GM19372 (cell line): Measurements from ENCODE around the gene DISC1.

ENCODE experiments used
- ATAC-seq: cut with Tn5 transposase; IDR thresholded peaks from one replicate; pipeline ENCODE4 v1.9.1; 2021; ENCODE audit warnings: mild to moderate bottlenecking, low read depth, moderate library complexity; ENCODE audit not compliant: unreplicated experiment

DISC1 gene

DNA sequence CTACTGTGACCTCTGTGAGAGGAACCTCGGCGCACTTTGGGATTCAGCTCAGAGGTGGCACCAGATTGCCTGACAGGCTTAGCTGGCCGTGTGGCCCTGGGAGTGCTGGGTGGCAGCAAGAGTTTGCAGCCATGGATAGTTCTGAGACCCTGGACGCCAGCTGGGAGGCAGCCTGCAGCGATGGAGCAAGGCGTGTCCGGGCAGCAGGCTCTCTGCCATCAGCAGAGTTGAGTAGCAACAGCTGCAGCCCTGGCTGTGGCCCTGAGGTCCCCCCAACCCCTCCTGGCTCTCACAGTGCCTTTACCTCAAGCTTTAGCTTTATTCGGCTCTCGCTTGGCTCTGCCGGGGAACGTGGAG is 67.5 kb downstream of the DISC1 start:
- no peak for ATAC-seq

DNA sequence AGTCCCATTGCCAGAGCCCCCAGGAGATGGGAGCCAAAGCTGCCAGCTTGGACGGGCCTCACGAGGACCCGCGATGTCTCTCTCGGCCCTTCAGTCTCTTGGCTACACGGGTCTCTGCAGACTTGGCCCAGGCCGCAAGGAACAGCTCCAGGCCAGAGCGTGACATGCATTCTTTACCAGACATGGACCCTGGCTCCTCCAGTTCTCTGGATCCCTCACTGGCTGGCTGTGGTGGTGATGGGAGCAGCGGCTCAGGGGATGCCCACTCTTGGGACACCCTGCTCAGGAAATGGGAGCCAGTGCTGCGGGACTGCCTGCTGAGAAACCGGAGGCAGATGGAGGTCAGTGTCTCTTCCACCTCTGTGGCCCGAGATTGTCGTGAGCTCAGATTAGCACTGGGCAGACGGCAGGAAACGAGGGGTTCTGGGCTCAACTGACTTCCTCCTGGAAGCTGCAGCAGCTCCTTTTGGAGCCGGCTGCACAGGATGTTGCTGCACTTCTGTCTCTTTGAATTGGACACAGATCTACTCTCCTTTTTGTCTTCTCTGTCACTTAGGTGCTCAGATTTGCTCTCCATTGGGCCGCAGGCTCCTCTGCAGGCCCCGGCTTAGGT is 68.0 kb downstream of the DISC1 start:
- ATAC-seq, result no peak

GRCh38 chr1:231695439-231696255 is 69.1 kb downstream of the DISC1 start:
- no peak for ATAC-seq

GRCh38 chr1:231699784-231700183 is 73.2 kb downstream of the DISC1 start:
- no peak for ATAC-seq

GRCh38 chr1:231701306-231701705 is 74.7 kb downstream of the DISC1 start:
- ATAC-seq, result no peak

- no peak for ATAC-seq
These were observed 75.7 kb downstream of the DISC1 start for GRCh38 chr1:231702331-231702730.

- ATAC-seq, result no peak
These were observed 76.2 kb downstream of the DISC1 start for GRCh38 chr1:231702804-231703203.

GRCh38 chr1:231705806-231706760 is 79.5 kb downstream of the DISC1 start:
- ATAC-seq, result no peak

DNA sequence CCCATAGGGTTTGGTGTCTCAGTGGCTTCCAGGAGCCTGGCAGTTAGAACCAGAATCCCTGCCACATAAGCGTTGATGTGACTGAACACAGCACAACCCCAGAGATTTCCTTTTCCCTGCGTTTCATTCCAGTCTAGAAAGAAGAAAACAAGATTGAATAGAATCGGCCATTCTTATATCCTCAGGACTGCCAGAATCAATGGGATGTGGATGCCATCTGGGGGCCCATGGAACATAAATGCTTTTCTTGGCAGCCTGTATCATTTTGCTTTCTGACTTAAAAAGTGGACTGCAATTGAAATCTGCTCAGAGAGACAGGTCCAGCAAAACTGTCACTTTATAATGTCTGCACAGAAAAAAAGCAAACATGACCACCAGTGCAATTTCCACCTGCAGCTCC is 80.3 kb downstream of the DISC1 start:
- no peak for ATAC-seq

DNA sequence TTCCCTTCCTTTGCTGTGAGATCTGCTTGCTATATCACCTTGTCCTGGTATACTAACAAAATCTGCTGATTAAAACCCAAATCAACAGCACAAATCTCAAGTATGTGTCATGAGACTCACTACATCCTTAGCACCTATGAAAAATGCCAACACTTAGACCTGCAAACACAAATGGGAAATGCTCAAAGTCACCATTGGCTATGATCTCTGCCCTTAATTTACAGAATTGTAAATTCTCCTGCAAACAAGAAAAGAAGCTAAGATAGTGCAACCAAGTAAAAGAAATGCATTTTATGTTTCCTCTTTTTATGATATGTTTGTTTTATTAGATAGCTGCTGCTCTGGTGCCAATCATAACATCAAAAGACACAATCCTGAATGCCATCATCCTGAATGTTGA is 80.8 kb downstream of the DISC1 start:
- no peak for ATAC-seq

- ATAC-seq, result no peak
These were observed 81.8 kb downstream of the DISC1 start for GRCh38 chr1:231708394-231708793.

DNA sequence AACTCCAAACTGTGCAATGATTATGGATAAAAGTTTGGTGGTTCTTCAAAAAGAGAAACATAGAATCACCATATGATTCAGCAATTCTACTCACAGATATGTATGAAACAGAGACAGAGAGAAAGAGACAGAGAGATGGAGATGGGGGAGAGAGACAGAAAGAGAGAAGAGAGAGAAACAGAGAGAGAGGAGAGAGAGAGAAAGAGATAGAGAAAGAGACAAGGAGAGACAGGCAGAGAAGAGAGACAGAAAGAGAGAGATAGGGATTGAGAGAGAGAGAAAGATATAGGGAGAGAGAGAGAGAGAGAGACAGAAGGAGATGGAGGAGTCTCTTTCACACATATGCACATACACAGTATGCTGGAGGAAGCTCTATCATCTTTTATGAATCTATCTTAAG is 87.8 kb downstream of the DISC1 start:
- ATAC-seq, result no peak

- no peak for ATAC-seq
These were observed 89.5 kb downstream of the DISC1 start for GRCh38 chr1:231715816-231716722.

DNA sequence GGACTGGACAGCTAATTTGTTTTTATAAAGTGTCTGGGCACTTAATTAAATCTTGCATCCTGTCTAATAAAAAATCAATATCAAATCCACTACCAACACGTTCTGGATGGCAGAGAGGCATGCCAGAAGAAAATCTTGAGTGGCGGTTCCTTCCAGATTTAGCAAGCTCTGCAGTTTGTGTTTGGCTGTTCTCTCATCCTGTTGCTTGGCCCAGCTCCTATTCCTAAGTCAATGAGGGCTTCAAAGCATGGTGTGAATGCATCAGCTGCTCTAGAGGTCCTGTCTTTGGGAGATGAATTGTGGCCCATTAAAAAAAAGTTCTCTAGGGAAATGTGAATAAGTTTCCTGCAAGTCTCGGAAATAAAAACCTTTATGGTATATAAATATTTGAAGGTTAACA is 90.3 kb downstream of the DISC1 start:
- no peak for ATAC-seq

- no peak for ATAC-seq
These were observed 93.0 kb downstream of the DISC1 start for GRCh38 chr1:231719485-231720183.

DNA sequence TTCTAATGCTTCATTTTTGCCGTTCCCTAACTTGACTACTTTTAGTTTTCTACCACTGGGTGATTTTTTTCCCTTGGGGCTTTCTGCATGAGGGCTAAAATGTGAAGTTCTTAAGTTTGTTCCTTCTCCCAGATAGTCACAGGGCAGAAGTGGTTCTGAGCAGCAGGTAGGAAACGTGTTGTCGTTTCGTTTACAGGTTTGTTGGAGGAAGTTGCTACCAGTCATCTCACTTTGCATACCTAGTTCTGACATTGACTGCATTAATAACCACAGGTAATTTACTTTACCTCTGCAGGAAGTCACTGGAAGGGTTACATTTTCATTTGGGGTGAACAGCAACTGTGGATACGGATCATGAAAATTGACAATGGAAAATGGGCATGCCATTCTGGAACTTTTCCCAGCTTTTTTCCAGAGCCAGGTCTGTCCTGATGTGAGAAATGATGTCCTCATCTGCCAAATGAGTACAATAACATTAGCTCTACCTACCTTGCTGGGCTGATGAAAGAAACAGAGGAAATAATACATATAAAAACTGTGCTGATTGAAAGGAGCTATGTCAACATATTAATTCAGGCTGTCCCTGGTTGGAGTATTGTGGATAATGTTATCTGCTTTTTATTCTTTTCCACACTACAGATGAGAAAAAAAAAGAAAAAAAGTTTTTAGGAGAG is 94.2 kb downstream of the DISC1 start:
- ATAC-seq, result no peak

- no peak for ATAC-seq
These were observed 94.8 kb downstream of the DISC1 start for GRCh38 chr1:231721436-231721835.

DNA sequence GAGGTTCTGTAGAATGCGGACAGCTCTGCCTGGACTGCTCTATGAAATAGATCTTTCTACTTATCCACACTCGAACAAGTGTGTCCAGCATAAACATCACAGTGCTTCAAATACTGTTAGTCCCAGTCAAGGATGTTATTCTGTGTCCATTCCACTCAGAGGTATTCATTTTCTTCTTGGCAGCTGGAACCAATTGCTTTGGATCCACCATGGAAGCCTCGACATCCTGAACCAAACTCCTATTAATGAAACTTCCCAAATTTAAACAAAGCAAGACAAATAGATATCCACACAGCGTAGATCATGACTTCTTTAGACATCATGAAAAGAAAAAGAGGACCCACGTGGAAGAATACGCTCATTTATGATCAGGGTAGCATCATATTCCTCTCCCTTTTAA is 95.8 kb downstream of the DISC1 start:
- ATAC-seq, result no peak

- ATAC-seq, result no peak
These were observed 96.6 kb downstream of the DISC1 start for GRCh38 chr1:231723146-231723545.
